Tibial nerve (tissue), 4 donors: ENCODE measurements around the gene ANKMY1.

Experiments used
- EP300 ChIP-seq, 2 donors: sonication (generic); formaldehyde crosslinking; IDR thresholded peaks; one replicate each; pipeline ENCODE4 v1.6.1; 2017; ENCODE audit warnings: antibody characterized with exemption in 2 of 2, mild to moderate bottlenecking in 1 of 2
- POLR2A ChIP-seq, 2 donors: fragments of 450-650 bp; IDR thresholded peaks; one replicate each; pipeline ENCODE4 v1.6.1; 2017; ENCODE audit warnings: antibody characterized with exemption in 2 of 2, mild to moderate bottlenecking in 2 of 2, moderate library complexity in 2 of 2
- TF ChIP-seq, protein P1 (sequence below), 5 experiments: fragments of 200-600 bp in 3 of 5; fragments of 450-650 bp in 2 of 5; sonication (generic) in 3 of 5; IDR thresholded peaks; one replicate each; pipeline ENCODE4 v1.5.1; 2016 to 2019; ENCODE audit warnings: antibody characterized with exemption in 5 of 5, mild to moderate bottlenecking in 3 of 5, moderate library complexity in 2 of 5

DNA sequence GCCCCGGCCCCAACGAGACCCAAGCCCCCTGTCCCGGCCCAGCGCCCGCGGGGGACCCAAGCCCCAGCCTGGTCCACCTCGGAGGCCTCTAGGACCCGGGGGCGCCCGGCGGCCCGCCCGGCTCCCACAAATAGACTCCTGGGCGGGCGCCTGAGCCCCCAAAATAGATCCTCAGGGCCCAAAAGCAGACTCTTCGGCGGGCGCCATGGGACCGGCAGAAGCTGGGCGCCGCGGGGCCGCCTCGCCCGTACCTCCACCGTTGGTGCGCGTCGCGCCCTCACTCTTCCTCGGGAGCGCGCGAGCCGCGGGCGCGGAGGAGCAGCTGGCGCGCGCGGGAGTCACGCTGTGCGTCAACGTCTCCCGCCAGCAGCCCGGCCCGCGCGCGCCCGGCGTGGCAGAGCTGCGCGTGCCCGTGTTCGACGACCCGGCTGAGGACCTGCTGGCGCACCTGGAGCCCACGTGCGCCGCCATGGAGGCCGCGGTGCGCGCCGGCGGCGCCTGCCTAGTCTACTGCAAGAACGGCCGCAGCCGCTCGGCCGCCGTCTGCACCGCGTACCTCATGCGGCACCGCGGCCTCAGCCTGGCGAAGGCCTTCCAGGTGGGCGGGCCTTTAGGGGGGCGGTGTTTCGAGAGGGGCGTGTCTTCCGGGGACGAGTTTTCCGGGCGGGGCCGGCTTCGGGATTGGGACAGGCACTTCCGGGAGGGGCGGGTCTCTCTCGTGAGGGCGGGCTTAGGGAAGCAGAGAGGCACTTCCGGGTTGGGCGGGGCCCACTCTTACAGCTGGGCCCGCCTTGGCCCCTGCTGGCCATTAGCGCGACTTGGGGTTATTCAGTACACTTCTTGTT is 2.9 kb upstream of the ANKMY1 start:
- peak; percentile 59 to 81 for TF ChIP-seq POLR2A (IDR thresholded peaks at IDR 0.05)
- TF ChIP-seq, protein P1, sequence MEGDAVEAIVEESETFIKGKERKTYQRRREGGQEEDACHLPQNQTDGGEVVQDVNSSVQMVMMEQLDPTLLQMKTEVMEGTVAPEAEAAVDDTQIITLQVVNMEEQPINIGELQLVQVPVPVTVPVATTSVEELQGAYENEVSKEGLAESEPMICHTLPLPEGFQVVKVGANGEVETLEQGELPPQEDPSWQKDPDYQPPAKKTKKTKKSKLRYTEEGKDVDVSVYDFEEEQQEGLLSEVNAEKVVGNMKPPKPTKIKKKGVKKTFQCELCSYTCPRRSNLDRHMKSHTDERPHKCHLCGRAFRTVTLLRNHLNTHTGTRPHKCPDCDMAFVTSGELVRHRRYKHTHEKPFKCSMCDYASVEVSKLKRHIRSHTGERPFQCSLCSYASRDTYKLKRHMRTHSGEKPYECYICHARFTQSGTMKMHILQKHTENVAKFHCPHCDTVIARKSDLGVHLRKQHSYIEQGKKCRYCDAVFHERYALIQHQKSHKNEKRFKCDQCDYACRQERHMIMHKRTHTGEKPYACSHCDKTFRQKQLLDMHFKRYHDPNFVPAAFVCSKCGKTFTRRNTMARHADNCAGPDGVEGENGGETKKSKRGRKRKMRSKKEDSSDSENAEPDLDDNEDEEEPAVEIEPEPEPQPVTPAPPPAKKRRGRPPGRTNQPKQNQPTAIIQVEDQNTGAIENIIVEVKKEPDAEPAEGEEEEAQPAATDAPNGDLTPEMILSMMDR (IDR thresholded peaks at IDR 0.05): peak in 2 of 5 experiments; percentile 28 to 35
- peak; percentile 29 to 84 for TF ChIP-seq EP300 (IDR thresholded peaks at IDR 0.05)
